SU-DHL-6 (cell line): ENCODE data around the gene OGT.
"Not testable (repeated sequence)": the region's sequence is repeated elsewhere in the genome, so short reads cannot be mapped to it uniquely, and the experiment has no call there.

Source experiments
- H2AFZ ChIP-seq: fragments of 200-600 bp; sonication (generic); 2 replicates; pipeline ENCODE4 v1.6.1; 2014; ENCODE audit warnings: low read depth, mild to moderate bottlenecking, moderate library complexity, mixed read lengths, antibody characterized with exemption, low read length; ENCODE audit not compliant: severe bottlenecking
- H3F3A ChIP-seq: fragments of 200-600 bp; shearing (Covaris generic); 2 replicates; pipeline ENCODE4 v1.6.0; 2016; ENCODE audit warnings: antibody characterized with exemption, mild to moderate bottlenecking; ENCODE audit not compliant: insufficient read depth
- H3K27ac ChIP-seq: fragments of 200-600 bp; sonication (generic); 2 replicates; pipeline ENCODE4 v1.5.1; 2016; ENCODE audit warnings: low read depth, mild to moderate bottlenecking, low read length, moderate library complexity, mixed read lengths
- H3K27me3 ChIP-seq: fragments of 200-600 bp; sonication (generic), shearing (Covaris generic); 2 replicates; pipeline ENCODE4 v1.6.0; 2014; ENCODE audit warnings: mild to moderate bottlenecking, low read length
- H3K36me3 ChIP-seq: fragments of 200-600 bp; sonication (generic); 2 replicates; pipeline ENCODE4 v1.6.1; 2014; ENCODE audit warnings: mild to moderate bottlenecking, low read length, mixed read lengths
- H3K4me2 ChIP-seq: fragments of 300-600, 200-600 bp; shearing (Covaris generic), sonication (generic); 2 replicates; pipeline ENCODE4 v1.6.0; 2014; ENCODE audit warnings: low read length, low read depth, mild to moderate bottlenecking; ENCODE audit not compliant: poor library complexity, severe bottlenecking
- H3K4me3 ChIP-seq: fragments of 200-600 bp; sonication (generic); 2 replicates; pipeline ENCODE4 v1.5.1; 2014; ENCODE audit warnings: antibody characterized with exemption, low read length, mild to moderate bottlenecking, mixed read lengths; ENCODE audit not compliant: insufficient read depth, poor library complexity, severe bottlenecking
- H3K79me2 ChIP-seq: fragments of 200-600 bp; sonication (generic); 2 replicates; pipeline ENCODE4 v1.6.1; 2014; ENCODE audit warnings: mild to moderate bottlenecking, low read length, moderate library complexity; ENCODE audit not compliant: insufficient read depth
- H3K9ac ChIP-seq: fragments of 200-600 bp; sonication (generic); 2 replicates; pipeline ENCODE4 v1.7.0; 2014; ENCODE audit warnings: mild to moderate bottlenecking, low read length
- H3K9me2 ChIP-seq: fragments of 200-600 bp; sonication (generic); replicated peaks from 2 replicates; pipeline ENCODE4 v1.6.1; 2014; ENCODE audit warnings: low read length; ENCODE audit not compliant: insufficient read depth
- H3K9me3 ChIP-seq: fragments of 200-600 bp; sonication (generic); 2 replicates; pipeline ENCODE4 v1.6.1; 2014; ENCODE audit warnings: low read length, mixed read lengths; ENCODE audit not compliant: insufficient read depth
- H4K20me1 ChIP-seq: fragments of 200-600 bp; sonication (generic); 2 replicates; pipeline ENCODE4 v1.6.1; 2014; ENCODE audit warnings: low read depth, mild to moderate bottlenecking, antibody characterized with exemption, low read length, moderate library complexity, mixed read lengths
- EZH2phosphoT487 ChIP-seq: fragments of 200-600 bp; sonication (generic), shearing (Covaris generic); conservative IDR thresholded peaks from 2 replicates; pipeline ENCODE4 v1.6.1; 2018; ENCODE audit warnings: mild to moderate bottlenecking, antibody characterized with exemption, low read length, moderate library complexity, mixed read lengths
- TF ChIP-seq, protein P1 (sequence below): fragments of 200-600 bp; sonication (generic); IDR thresholded peaks from one replicate; pipeline ENCODE4 v1.5.1; 2017; ENCODE audit warnings: antibody characterized with exemption, mild to moderate bottlenecking, low read length, moderate library complexity; ENCODE audit not compliant: insufficient read depth, poor library complexity, severe bottlenecking

OGT gene

DNA sequence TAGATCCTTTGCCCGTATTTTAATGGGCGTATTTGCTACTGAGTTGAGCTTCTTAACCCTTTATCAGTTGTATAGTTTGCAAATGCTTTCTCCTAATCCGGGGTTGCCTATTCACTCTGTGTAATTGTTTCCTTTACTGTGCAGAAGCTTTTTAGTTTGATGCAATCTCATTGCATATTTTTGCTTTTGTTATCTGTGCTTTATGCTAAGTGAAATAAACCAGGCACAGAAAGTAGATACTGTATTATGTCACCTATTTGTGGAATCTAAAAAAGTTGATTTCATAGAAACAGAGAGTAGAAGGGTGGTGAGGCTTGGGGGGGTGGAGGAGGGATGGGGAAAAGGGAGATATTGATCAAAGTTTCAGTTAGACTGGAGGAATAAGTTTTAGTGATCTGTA, 17.7 kb downstream of the OGT start:
- H2AFZ ChIP-seq = no peak overlapping the region
- no peaks in the 10 kb centered on the region for H3K27me3 ChIP-seq
- H3K36me3 ChIP-seq = peaks cover 12% of the 10 kb centered on the region; the same call in 1 of the 2 replicates
- H3K9me2 ChIP-seq = no peaks in the 10 kb centered on the region
- no peaks in the 10 kb centered on the region for H3K9me3 ChIP-seq
- H3K4me2 ChIP-seq = no peak overlapping the region
- no peaks in the 10 kb centered on the region for H4K20me1 ChIP-seq
- H3K27ac ChIP-seq = no peak overlapping the region
- no peak overlapping the region for H3K9ac ChIP-seq
- 0 out of 2 replicates have a peak, but pooled peaks cover 4% of the 10 kb centered on the region for H3F3A ChIP-seq
- no peak for TF ChIP-seq EZH2phosphoT487
- TF ChIP-seq, protein P1, sequence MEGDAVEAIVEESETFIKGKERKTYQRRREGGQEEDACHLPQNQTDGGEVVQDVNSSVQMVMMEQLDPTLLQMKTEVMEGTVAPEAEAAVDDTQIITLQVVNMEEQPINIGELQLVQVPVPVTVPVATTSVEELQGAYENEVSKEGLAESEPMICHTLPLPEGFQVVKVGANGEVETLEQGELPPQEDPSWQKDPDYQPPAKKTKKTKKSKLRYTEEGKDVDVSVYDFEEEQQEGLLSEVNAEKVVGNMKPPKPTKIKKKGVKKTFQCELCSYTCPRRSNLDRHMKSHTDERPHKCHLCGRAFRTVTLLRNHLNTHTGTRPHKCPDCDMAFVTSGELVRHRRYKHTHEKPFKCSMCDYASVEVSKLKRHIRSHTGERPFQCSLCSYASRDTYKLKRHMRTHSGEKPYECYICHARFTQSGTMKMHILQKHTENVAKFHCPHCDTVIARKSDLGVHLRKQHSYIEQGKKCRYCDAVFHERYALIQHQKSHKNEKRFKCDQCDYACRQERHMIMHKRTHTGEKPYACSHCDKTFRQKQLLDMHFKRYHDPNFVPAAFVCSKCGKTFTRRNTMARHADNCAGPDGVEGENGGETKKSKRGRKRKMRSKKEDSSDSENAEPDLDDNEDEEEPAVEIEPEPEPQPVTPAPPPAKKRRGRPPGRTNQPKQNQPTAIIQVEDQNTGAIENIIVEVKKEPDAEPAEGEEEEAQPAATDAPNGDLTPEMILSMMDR = no peak
- peaks cover 12% of the 10 kb centered on the region; the same call in 1 of the 2 replicates for H3K79me2 ChIP-seq
- no peak overlapping the region for H3K4me3 ChIP-seq

GRCh38 chrX:71556036-71556435, 23.1 kb downstream of the OGT start:
- Histone ChIP-seq H2AFZ (no peak overlapping the region), H3K27me3 (no peaks in the 10 kb centered on the region), H3K9me2 (no peaks in the 10 kb centered on the region), H3K27ac (no peak overlapping the region), H3K79me2 (no peaks in the 10 kb centered on the region), H4K20me1 (no peaks in the 10 kb centered on the region), H3K4me3 (no peak overlapping the region), H3K9ac (no peak overlapping the region), H3K36me3 (peaks cover 9% of the 10 kb centered on the region; the same call in 1 of the 2 replicates), H3F3A (0 out of 2 replicates have a peak, but pooled peaks cover 4% of the 10 kb centered on the region), H3K9me3 (no peaks in the 10 kb centered on the region), H3K4me2 (no peak overlapping the region)
- no peak for TF ChIP-seq EZH2phosphoT487
- TF ChIP-seq, protein P1 = no peak

DNA sequence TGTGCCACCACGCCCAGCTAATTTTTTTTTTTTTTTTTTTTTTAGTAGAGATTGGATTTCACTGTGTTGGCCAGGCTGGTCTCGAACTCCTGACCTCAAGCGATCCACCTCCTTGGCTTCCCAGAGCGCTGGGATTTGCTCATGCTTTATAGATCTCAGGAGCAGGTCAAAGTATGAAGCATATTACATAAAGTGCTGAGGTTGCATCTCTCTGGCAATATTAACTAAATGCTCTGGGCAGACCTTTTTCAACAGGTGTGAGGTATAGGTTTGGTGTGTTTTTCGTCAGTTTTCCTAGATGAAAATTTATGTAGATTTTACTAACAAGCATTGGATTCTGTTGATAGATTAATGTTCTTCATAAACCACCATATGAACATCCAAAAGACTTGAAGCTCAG, 26.0 kb downstream of the OGT start:
- no peak overlapping the region for H3K9ac ChIP-seq
- H3K4me2 ChIP-seq = no peak overlapping the region
- no peaks in the 10 kb centered on the region for H4K20me1 ChIP-seq
- no peaks in the 10 kb centered on the region for H3K79me2 ChIP-seq
- H3K9me3 ChIP-seq = no peaks in the 10 kb centered on the region
- no peaks in the 10 kb centered on the region for H3K9me2 ChIP-seq
- H3K4me3 ChIP-seq = no peak overlapping the region
- 0 out of 2 replicates have a peak, but pooled peaks cover 4% of the 10 kb centered on the region for H3F3A ChIP-seq
- no peak for TF ChIP-seq EZH2phosphoT487
- TF ChIP-seq, protein P1 = no peak
- H3K36me3 ChIP-seq = peaks cover 23% of the 10 kb centered on the region
- H2AFZ ChIP-seq = no peak overlapping the region
- H3K27ac ChIP-seq = no peak overlapping the region
- H3K27me3 ChIP-seq = no peaks in the 10 kb centered on the region

DNA sequence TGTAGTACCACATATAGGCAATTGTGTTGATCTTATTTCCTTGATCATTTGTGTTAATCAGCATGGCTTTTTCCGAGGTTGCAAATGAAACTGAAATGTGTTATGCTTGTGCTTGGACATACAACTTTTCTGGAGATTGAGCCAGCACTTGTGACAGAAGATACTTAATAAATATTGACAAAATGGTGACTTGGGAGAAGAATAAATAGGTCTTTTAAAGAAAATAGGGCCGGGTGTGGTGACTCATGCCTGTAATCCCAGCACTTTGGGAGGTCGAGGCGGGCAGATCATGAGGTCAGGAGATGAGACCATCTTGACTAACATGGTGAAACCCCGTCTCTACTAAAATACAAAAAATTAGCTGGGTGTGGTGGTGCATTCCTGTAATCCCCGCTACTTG, 26.9 kb downstream of the OGT start:
- H3K9me3 ChIP-seq, H3K79me2 ChIP-seq, H3K9ac ChIP-seq, H3K4me3 ChIP-seq, H3K27me3 ChIP-seq, H3K4me2 ChIP-seq, H3F3A ChIP-seq, H3K9me2 ChIP-seq, H3K27ac ChIP-seq, H4K20me1 ChIP-seq, H2AFZ ChIP-seq: not testable (repeated sequence)
- peaks cover 21% of the 10 kb centered on the region for H3K36me3 ChIP-seq
